A172 (cell line): ENCODE results near the gene OARD1. TPM values are rescaled to one million over a fixed set of nuclear protein-coding genes. Genes with fewer than 3 reads are reported as not detected.
A peak's percentile ranks its signal among the peaks of the same experiment; 100 is the strongest.
"Not testable (repeated sequence)": the region's sequence is repeated elsewhere in the genome, so short reads cannot be mapped to it uniquely, and the experiment has no call there.

ENCODE experiments used
- DNase-seq: peaks from one replicate; pipeline ENCODE4 v3.0.0-alpha.2; 2015; ENCODE audit warnings: low spot score
- total RNA-seq: library from RNA; depleted of rRNA; stranded (reverse); fragments of >200 nt; shearing (Covaris generic); gene quantifications from 2 replicates; pipeline ENCODE4 v1.2.3, GENCODE V29; 2014; rRNA removed

Gene OARD1
- total RNA-seq, 1 experiment from 2014 or later: 9.3 TPM

- DNase-seq: no peak
Observed at GRCh38 chr6:41027241-41027640, 44.9 kb downstream of the OARD1 start.

DNA sequence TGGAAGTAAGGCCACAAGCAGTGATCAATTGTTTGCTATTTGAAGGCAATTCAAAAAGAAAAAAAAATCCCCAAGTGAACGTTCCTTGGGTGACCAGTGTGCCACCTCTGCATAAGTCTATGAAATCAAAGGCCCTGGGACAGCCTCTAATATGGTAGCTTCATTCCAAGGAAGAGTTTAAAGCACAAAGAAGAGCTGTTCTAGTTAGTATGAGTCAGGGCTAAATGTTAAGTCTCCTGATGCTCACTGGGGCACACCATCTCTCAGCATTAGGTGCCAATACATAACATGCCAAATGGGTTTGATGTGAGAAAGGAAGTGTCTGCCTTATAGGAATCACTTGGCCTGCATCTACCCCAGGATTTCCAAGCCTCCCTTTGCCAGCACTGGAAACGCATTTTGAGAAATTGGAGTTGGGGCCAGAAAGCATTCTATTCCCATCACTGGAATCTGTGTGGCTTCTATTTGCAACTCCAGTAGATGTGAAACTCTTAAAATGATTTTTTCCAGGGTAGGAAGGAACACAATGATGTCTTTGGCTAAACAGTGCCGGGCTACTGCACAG lies 46.1 kb downstream of the OARD1 start:
- DNase-seq: no peak

DNA sequence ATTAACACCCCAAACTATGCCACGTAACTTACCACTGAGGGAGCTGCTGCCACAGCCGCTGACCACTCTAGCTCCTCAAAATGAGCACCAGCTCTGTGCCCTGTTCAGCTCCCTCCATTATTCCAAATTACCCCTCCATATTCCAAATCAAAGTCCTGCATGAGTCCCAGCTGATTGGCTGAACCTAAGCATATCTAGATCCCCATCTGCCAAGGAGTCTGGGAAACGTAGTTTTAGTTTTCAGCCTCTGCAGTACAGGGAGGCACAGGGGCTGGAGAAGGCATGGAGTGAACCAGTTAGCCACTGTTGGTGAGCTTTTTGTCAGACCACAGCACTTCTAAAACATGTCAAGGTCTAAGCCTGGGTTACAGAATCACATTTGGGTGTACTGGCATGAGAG lies 49.0 kb downstream of the OARD1 start:
- no peak for DNase-seq

DNA sequence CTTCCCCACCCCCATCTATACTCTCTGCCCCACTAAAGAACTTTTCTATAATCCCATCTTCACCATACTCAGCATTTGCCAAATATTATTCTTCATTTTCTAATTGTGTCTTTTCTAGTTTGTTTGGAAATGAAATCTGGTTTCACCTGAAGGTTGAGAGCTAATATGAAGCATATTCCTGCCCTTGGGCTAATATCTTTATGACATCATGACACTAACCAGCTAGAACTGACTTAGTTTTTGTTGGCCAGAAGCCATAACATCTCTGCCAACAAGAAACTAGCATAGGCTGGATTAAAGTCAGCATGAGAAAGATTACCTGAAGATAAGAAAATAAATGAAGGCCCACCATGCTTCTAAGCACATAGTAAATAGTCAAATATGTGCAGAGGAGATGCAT lies 49.9 kb downstream of the OARD1 start:
- no peak for DNase-seq

DNA sequence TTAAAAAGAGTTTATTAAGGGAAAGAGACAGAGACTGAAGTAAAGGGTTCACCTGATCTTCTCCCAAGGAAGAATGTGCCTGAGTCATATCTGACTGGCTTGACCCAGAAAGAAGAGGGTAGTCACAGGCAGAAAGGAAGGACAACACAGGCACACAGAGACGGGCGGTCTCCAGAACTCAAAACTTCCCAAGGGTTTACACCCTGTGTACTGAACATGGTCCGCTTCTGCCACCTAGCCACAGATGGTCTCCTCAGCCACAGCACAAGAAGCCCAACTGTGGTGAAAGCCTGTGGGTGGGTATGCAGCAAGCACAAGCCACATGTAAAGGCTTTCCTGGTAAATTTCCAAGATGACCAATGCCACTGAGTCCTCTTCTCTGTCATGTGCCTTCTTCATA lies 50.3 kb downstream of the OARD1 start:
- DNase-seq: peak; percentile 39

- no peak for DNase-seq
Observed at GRCh38 chr6:41017663-41018062, 54.5 kb downstream of the OARD1 start.

- not testable (repeated sequence) for DNase-seq
Observed at GRCh38 chr6:41015860-41016259, 56.3 kb downstream of the OARD1 start.

- no peak for DNase-seq
Observed at GRCh38 chr6:41014780-41015179, 57.4 kb downstream of the OARD1 start.

Other genes starting within 250 kb of the OARD1 start
- gene UNC5CL, start 33.1 kb downstream of the OARD1 start, total RNA-seq: 0.62 TPM in 1 of 2 replicates, not detected in the other
- not detected in 2 replicates for gene TSPO2, start 29.9 kb downstream of the OARD1 start, total RNA-seq
- gene APOBEC2, start 19.2 kb downstream of the OARD1 start, total RNA-seq: not detected in 2 replicates
- 12.9 and 15.4 TPM in 2 replicates for gene NFYA, start 618 bp upstream of the OARD1 start, total RNA-seq
- not detected in 2 replicates for gene TREML1, start 82.0 kb upstream of the OARD1 start, total RNA-seq
- gene TREM2, start 90.8 kb upstream of the OARD1 start, total RNA-seq: not detected in 2 replicates
- gene TREML2, start 128.8 kb upstream of the OARD1 start, total RNA-seq: not detected in 2 replicates
- not detected in 2 replicates for gene TREML4, start 156.0 kb upstream of the OARD1 start, total RNA-seq
- gene TREM1, start 214.3 kb upstream of the OARD1 start, total RNA-seq: not detected in 2 replicates